NB4 (cell line): Measurements from ENCODE around the gene NSUN7.

Experiments
- DNase-seq: peaks from one replicate; pipeline ENCODE4 v3.0.0; 2010; ENCODE audit warnings: low read depth
- H3K4me3 ChIP-seq: one replicate; pipeline ENCODE4 v1.5.1; 2011; ENCODE audit warnings: mild to moderate bottlenecking, low read depth, low read length, moderate library complexity
- MAX ChIP-seq: IDR thresholded peaks from 2 replicates; pipeline ENCODE4 v1.6.1; 2011; ENCODE audit warnings: low read depth, low read length
- MYC ChIP-seq: IDR thresholded peaks from 2 replicates; pipeline ENCODE4 v1.6.1; 2011; ENCODE audit warnings: low read depth, low read length
- POLR2A ChIP-seq: IDR thresholded peaks from 2 replicates; pipeline ENCODE4 v1.6.1; 2011; ENCODE audit warnings: mild to moderate bottlenecking; ENCODE audit not compliant: insufficient read length; ENCODE audit errors: extremely low read depth
- TF ChIP-seq, protein P1 (sequence below): IDR thresholded peaks from one replicate; pipeline ENCODE4 v1.5.1; 2012; ENCODE audit warnings: low read depth, low read length

The NSUN7 gene

DNA sequence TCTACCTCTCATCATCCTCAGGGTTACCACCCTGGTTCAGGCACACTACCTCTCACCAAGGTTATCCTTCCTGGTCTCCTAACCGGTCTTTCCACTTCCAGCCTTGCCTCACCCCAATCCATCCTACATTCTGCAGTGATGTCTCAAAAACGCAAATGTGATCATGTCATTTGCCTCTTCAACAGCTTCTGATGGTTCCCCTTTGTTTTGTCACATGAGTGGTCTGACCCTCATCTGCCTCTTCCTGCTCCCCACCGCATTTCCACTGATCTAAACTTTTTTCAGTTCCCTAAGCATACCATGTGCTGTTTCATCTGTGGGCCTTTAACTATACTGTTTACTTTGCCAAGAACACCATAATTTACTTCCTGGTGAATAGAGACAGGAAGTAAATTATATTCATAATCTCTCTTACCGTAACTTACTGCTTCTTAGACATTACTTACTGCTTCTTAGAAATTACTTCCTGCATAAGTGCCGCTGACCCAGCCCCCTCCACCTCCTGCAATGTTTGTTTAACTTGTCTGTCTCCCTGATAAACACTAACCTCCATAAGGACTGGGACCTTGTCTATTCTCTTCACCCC, 27.1 kb upstream of the NSUN7 start:
- DNase-seq = no peak
- no peak for TF ChIP-seq MYC
- no peak for TF ChIP-seq POLR2A
- TF ChIP-seq, protein P1, sequence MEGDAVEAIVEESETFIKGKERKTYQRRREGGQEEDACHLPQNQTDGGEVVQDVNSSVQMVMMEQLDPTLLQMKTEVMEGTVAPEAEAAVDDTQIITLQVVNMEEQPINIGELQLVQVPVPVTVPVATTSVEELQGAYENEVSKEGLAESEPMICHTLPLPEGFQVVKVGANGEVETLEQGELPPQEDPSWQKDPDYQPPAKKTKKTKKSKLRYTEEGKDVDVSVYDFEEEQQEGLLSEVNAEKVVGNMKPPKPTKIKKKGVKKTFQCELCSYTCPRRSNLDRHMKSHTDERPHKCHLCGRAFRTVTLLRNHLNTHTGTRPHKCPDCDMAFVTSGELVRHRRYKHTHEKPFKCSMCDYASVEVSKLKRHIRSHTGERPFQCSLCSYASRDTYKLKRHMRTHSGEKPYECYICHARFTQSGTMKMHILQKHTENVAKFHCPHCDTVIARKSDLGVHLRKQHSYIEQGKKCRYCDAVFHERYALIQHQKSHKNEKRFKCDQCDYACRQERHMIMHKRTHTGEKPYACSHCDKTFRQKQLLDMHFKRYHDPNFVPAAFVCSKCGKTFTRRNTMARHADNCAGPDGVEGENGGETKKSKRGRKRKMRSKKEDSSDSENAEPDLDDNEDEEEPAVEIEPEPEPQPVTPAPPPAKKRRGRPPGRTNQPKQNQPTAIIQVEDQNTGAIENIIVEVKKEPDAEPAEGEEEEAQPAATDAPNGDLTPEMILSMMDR = no peak
- no peak for TF ChIP-seq MAX
- H3K4me3 ChIP-seq = no peak overlapping the region

DNA sequence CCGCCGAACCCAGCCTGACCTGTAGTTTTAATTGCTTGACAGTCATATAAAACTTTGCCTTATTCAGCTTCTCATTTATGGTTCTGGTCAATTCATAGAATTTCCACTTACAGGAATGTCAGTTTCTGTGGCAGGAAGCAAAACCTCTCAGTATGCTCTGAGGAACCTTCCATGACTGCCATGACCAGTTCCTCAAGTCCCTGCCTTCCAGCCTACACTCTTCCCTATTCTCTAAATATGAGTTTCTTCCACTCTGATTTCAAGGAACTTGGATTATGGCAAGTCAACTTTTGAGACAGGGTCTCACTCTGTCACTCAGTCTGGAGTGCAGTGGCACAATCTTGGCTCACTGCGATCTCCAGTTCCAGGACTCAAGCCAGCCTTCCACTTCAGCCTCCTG, 26.0 kb upstream of the NSUN7 start:
- DNase-seq = no peak
- H3K4me3 ChIP-seq = no peak overlapping the region
- TF ChIP-seq MYC (no peak), POLR2A (no peak), MAX (no peak)
- TF ChIP-seq, protein P1 = no peak

GRCh38 chr4:40728333-40728732, 21.4 kb upstream of the NSUN7 start:
- no peak overlapping the region for H3K4me3 ChIP-seq
- DNase-seq = no peak
- no peak for TF ChIP-seq POLR2A
- TF ChIP-seq MAX = no peak
- TF ChIP-seq, protein P1 = no peak
- no peak for TF ChIP-seq MYC

GRCh38 chr4:40729555-40729954, 20.2 kb upstream of the NSUN7 start:
- DNase-seq = no peak
- TF ChIP-seq MYC (no peak), MAX (no peak)
- H3K4me3 ChIP-seq = no peak overlapping the region

- DNase-seq = no peak
- no peak for TF ChIP-seq MAX
- TF ChIP-seq, protein P1 = no peak
- no peak for TF ChIP-seq POLR2A
- no peak for TF ChIP-seq MYC
- no peak overlapping the region for H3K4me3 ChIP-seq
Measured at GRCh38 chr4:40730091-40730679, 19.6 kb upstream of the NSUN7 start.

- DNase-seq = no peak
- TF ChIP-seq, protein P1 = no peak
- TF ChIP-seq MYC = no peak
- TF ChIP-seq MAX = no peak
- no peak for TF ChIP-seq POLR2A
- no peak overlapping the region for H3K4me3 ChIP-seq
Measured at GRCh38 chr4:40731361-40731760, 18.4 kb upstream of the NSUN7 start.
